Measurements from ENCODE around the gene SKP1.

The SKP1 gene

GRCh38 chr5:134142052-134142451 is 34.7 kb downstream of the SKP1 start:
- peaks cover 34% of the 10 kb centered on the region for H3K4me1 ChIP-seq (ENCODE audit: insufficient read depth, low read length, poor library complexity, severe bottlenecking)
- H3K27me3 ChIP-seq (ENCODE audit: insufficient read depth, low read length, poor library complexity, severe bottlenecking) = no peaks in the 10 kb centered on the region
- H3K4me3 ChIP-seq (ENCODE audit: low read length, poor library complexity, severe bottlenecking) = no peak overlapping the region
- no peaks in the 10 kb centered on the region for H3K9me3 ChIP-seq (ENCODE audit: insufficient read depth, low read depth, low read length)
- H3K9me2 ChIP-seq (replicated peaks; ENCODE audit: low read depth, low read length) = no peaks in the 10 kb centered on the region
- no peak for TF ChIP-seq CTCF (conservative IDR thresholded peaks at IDR 0.05; ENCODE audit: low read length)
- TF ChIP-seq EZH2phosphoT487 (IDR thresholded peaks at IDR 0.05; ENCODE audit: borderline replicate concordance) = no peak
- no peaks in the 10 kb centered on the region for H3F3A ChIP-seq (ENCODE audit: low read depth)
- peaks cover 10% of the 10 kb centered on the region; the same call in 1 of the 2 replicates for H3K36me3 ChIP-seq (ENCODE audit: insufficient read depth, low read length)
- H3K9ac ChIP-seq (ENCODE audit: low read depth, low read length, poor library complexity, severe bottlenecking) = no peak overlapping the region
- no peak overlapping the region for H2AFZ ChIP-seq (ENCODE audit: low read length)
- peaks cover 5% of the 10 kb centered on the region for H4K20me1 ChIP-seq (ENCODE audit: insufficient read depth, low read length, poor library complexity, severe bottlenecking)
- H3K4me2 ChIP-seq (ENCODE audit: low read depth, low read length, poor library complexity, severe bottlenecking) = no peak overlapping the region
- no peaks in the 10 kb centered on the region for H3K79me2 ChIP-seq (ENCODE audit: insufficient read depth, low read length)

DNA sequence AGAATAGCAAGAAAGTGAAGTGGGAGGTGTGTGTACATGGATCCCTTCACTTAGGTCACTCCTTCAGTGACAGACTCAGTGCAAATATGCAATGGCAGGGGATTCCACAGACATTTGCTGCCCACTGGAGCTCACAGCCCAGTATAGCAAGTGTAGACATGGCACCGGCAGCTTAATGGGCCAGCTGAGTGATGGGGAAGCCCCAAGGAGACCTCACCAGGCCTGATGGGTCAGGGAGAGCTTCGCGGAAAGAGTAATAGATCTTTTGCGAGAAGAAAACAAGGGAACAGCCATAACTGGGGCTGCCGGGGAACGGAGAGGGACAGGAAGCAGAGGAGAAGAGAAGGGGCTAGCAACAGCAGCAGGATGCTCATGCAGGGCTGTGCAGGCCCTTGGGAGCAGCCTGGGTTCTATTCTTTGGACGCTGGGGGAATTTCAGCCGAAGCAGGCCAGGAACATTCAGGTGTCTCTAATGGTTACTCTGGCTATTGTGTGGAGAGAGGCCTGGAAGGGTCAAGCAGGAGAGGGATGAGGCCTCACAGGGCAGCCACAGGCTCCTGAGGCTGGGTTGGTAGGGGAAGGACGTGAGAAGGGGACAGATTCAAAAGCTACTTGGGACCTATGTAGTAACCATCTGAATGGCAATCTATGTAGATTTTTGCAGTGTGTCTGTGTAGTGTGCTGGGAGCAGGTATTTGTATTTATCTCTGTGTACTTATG is 35.3 kb downstream of the SKP1 start:
- no peak overlapping the region for H3K4me2 ChIP-seq (ENCODE audit: low read depth, low read length, poor library complexity, severe bottlenecking)
- peaks cover 13% of the 10 kb centered on the region; the same call in 1 of the 2 replicates for H3K36me3 ChIP-seq (ENCODE audit: insufficient read depth, low read length)
- peaks cover 39% of the 10 kb centered on the region for H3K4me1 ChIP-seq (ENCODE audit: insufficient read depth, low read length, poor library complexity, severe bottlenecking)
- no peak overlapping the region for H2AFZ ChIP-seq (ENCODE audit: low read length)
- H3K79me2 ChIP-seq (ENCODE audit: insufficient read depth, low read length) = no peaks in the 10 kb centered on the region
- H3K4me3 ChIP-seq (ENCODE audit: low read length, poor library complexity, severe bottlenecking) = no peak overlapping the region
- H3K9me2 ChIP-seq (replicated peaks; ENCODE audit: low read depth, low read length) = no peaks in the 10 kb centered on the region
- no peaks in the 10 kb centered on the region for H3F3A ChIP-seq (ENCODE audit: low read depth)
- peaks cover 5% of the 10 kb centered on the region for H4K20me1 ChIP-seq (ENCODE audit: insufficient read depth, low read length, poor library complexity, severe bottlenecking)
- H3K9me3 ChIP-seq (ENCODE audit: insufficient read depth, low read depth, low read length) = no peaks in the 10 kb centered on the region
- no peak overlapping the region for H3K9ac ChIP-seq (ENCODE audit: low read depth, low read length, poor library complexity, severe bottlenecking)
- no peaks in the 10 kb centered on the region for H3K27me3 ChIP-seq (ENCODE audit: insufficient read depth, low read length, poor library complexity, severe bottlenecking)
- TF ChIP-seq EZH2phosphoT487 (IDR thresholded peaks at IDR 0.05; ENCODE audit: borderline replicate concordance) (no peak), CTCF (conservative IDR thresholded peaks at IDR 0.05; ENCODE audit: low read length) (no peak)

- Histone ChIP-seq H3K4me3 (ENCODE audit: low read length, poor library complexity, severe bottlenecking) (no peak overlapping the region), H3K4me2 (ENCODE audit: low read depth, low read length, poor library complexity, severe bottlenecking) (peak overlapping the region; percentile 39), H3K9me2 (replicated peaks; ENCODE audit: low read depth, low read length) (no peaks in the 10 kb centered on the region), H3K9ac (ENCODE audit: low read depth, low read length, poor library complexity, severe bottlenecking) (peak overlapping the region; percentile 62), H3K27me3 (ENCODE audit: insufficient read depth, low read length, poor library complexity, severe bottlenecking) (no peaks in the 10 kb centered on the region), H3K9me3 (ENCODE audit: insufficient read depth, low read depth, low read length) (no peaks in the 10 kb centered on the region), H3K4me1 (ENCODE audit: insufficient read depth, low read length, poor library complexity, severe bottlenecking) (peaks cover 39% of the 10 kb centered on the region), H3K36me3 (ENCODE audit: insufficient read depth, low read length) (peaks cover 11% of the 10 kb centered on the region; the same call in 1 of the 2 replicates), H4K20me1 (ENCODE audit: insufficient read depth, low read length, poor library complexity, severe bottlenecking) (peaks cover 4% of the 10 kb centered on the region), H3F3A (ENCODE audit: low read depth) (no peaks in the 10 kb centered on the region), H3K79me2 (ENCODE audit: insufficient read depth, low read length) (no peaks in the 10 kb centered on the region), H2AFZ (ENCODE audit: low read length) (no peak overlapping the region)
- TF ChIP-seq CTCF (conservative IDR thresholded peaks at IDR 0.05; ENCODE audit: low read length) (peak; percentile 63), EZH2phosphoT487 (IDR thresholded peaks at IDR 0.05; ENCODE audit: borderline replicate concordance) (no peak)
Measured at GRCh38 chr5:134140530-134141201, 36.1 kb downstream of the SKP1 start.

Data from Loucy (cell line).